Liver (tissue), 9 donors: ENCODE data around the gene SPATS2. TPM values are rescaled to one million over a fixed set of nuclear protein-coding genes. Genes with fewer than 3 reads are reported as not detected.

Source experiments
- DNase-seq: peaks from one replicate; pipeline ENCODE4 v3.0.0-alpha.2; 2017; ENCODE audit warnings: low spot score
- H3K27ac ChIP-seq, 2 donors: one replicate each; pipeline ENCODE4 v1.7.0; 2013; ENCODE audit warnings: inconsistent platforms in 2 of 2, low read length in 2 of 2, control low read depth in 1 of 2, low read depth in 1 of 2, mild to moderate bottlenecking in 1 of 2
- H3K27me3 ChIP-seq, 4 donors: one replicate each; pipeline versions ENCODE4 v1.6.1 to v1.7.0; 2013; ENCODE audit warnings: low read length in 3 of 4, inconsistent platforms in 1 of 4, mild to moderate bottlenecking in 1 of 4, moderate library complexity in 1 of 4; ENCODE audit not compliant: control insufficient read depth in 4 of 4, insufficient read depth in 4 of 4
- H3K36me3 ChIP-seq, 4 donors: one replicate each; pipeline versions ENCODE4 v1.6.1 to v1.7.0; 2013; ENCODE audit warnings: low read length in 3 of 4, mild to moderate bottlenecking in 3 of 4, low read depth in 1 of 4, moderate library complexity in 1 of 4; ENCODE audit not compliant: control insufficient read depth in 4 of 4, insufficient read depth in 3 of 4
- H3K4me1 ChIP-seq, 4 donors: one replicate each; pipeline versions ENCODE4 v1.6.1 to v1.7.0; 2013; ENCODE audit warnings: low read length in 3 of 4, mild to moderate bottlenecking in 3 of 4, moderate library complexity in 1 of 4; ENCODE audit not compliant: control insufficient read depth in 4 of 4, insufficient read depth in 4 of 4
- H3K4me3 ChIP-seq, 3 donors: one replicate each; pipeline versions ENCODE4 v1.6.1 to v1.7.0; 2013; ENCODE audit warnings: low read length in 3 of 3, control low read depth in 1 of 3, low read depth in 1 of 3, mild to moderate bottlenecking in 1 of 3
- H3K9ac ChIP-seq, 2 donors: one replicate each; pipeline ENCODE4 v1.7.0; 2013; ENCODE audit warnings: low read length in 2 of 2, mild to moderate bottlenecking in 2 of 2, moderate library complexity in 2 of 2, control low read depth in 1 of 2, low read depth in 1 of 2
- H3K9me3 ChIP-seq, 4 donors: one replicate each; pipeline versions ENCODE4 v1.6.1 to v1.7.0; 2013; ENCODE audit warnings: low read length in 3 of 4; ENCODE audit not compliant: control insufficient read depth in 4 of 4
- CTCF ChIP-seq: fragments of 150-350 bp; IDR thresholded peaks from 2 replicates; pipeline ENCODE4 v1.5.1; 2017; ENCODE audit warnings: improper control_type of control experiment, low read depth, low read length; ENCODE audit not compliant: missing input control
- EGR1 ChIP-seq, 2 donors: IDR thresholded peaks; 2 replicates each; pipeline ENCODE4 v1.6.1; 2016 to 2018; ENCODE audit warnings: antibody characterized with exemption in 2 of 2, low read depth in 2 of 2
- FOXA2 ChIP-seq: IDR thresholded peaks from 2 replicates; pipeline ENCODE4 v1.6.1; 2016; ENCODE audit warnings: antibody characterized with exemption
- HNF4A ChIP-seq, 2 donors: conservative IDR thresholded peaks; 2 replicates each; pipeline ENCODE4 v1.6.1; 2016; ENCODE audit warnings: antibody characterized with exemption in 2 of 2, mild to moderate bottlenecking in 2 of 2
- JUND ChIP-seq, 2 donors: IDR thresholded peaks; 2 replicates each; pipeline ENCODE4 v1.6.1; 2016; ENCODE audit warnings: antibody characterized with exemption in 2 of 2
- MAX ChIP-seq: IDR thresholded peaks from 2 replicates; pipeline ENCODE4 v1.6.1; 2016; ENCODE audit warnings: antibody characterized with exemption
- NR2F2 ChIP-seq: IDR thresholded peaks from 2 replicates; pipeline ENCODE4 v1.6.1; 2016; ENCODE audit warnings: antibody characterized with exemption
- TAF1 ChIP-seq: conservative IDR thresholded peaks from 2 replicates; pipeline ENCODE4 v1.6.1; 2016; ENCODE audit warnings: antibody characterized with exemption, mild to moderate bottlenecking
- ZBTB33 ChIP-seq: IDR thresholded peaks from 2 replicates; pipeline ENCODE4 v1.6.1; 2016; ENCODE audit warnings: antibody characterized with exemption
- WGBS: extraction: QIAGEN DNeasy Blood & Tissue Kit; methylation state at CpG from one replicate; pipeline ENCODE4 v1.1.7; 2013; 5-methylcytosine and 5-hydroxymethylcytosine counted together
- polyA plus RNA-seq, 2 donors: library from polyadenylated mRNA; stranded (reverse) in 1 of 2; unstranded in 1 of 2; fragments of 200-250 nt in 1 of 2; fragments of >200 nt in 1 of 2; fragmentation: Nextera tagmentation in 1 of 2; extraction: Ambion mirVana in 1 of 2; gene quantifications; one replicate each; pipeline versions ENCODE4 v1.2.1 to v1.2.3, GENCODE V29; 2013 to 2015
- total RNA-seq, 2 donors: library from RNA; depleted of rRNA; stranded (reverse); fragments of >200 nt; gene quantifications; one replicate each; pipeline ENCODE4 v1.2.3, GENCODE V29; 2014
- donor health status: healthy.
- donor health status: healthy.
- donor health status: healthy.
- donor health status: healthy.
- donor health status: healthy.

The SPATS2 gene
- total and polyA plus RNA-seq, 4 donors, result 2.4 to 5.2 (median 4.5) TPM

GRCh38 chr12:49543221-49543913 is 176.1 kb downstream of the SPATS2 start:
- H3K36me3 ChIP-seq, result no peaks in the 10 kb centered on the region
- WGBS, result 52% methylated on average over 20 of the region's 20 CpGs
- no peak overlapping the region for H3K4me3 ChIP-seq
- H3K9ac ChIP-seq, result no peak overlapping the region
- H3K4me1 ChIP-seq, result peaks cover 0 to 5% (median 1%) of the 10 kb centered on the region in 4 donors
- H3K27ac ChIP-seq, result no peak overlapping the region
- H3K9me3 ChIP-seq, result no peaks in the 10 kb centered on the region
- DNase-seq, result no peak
- H3K27me3 ChIP-seq, result peaks cover 0 to 4% (median 2%) of the 10 kb centered on the region in 4 donors
- no peak for TF ChIP-seq JUND (IDR thresholded peaks at IDR 0.05)
- TF ChIP-seq TAF1, result no peak
- TF ChIP-seq CTCF, result no peak
- no peak for TF ChIP-seq ZBTB33
- TF ChIP-seq MAX, result no peak

- Histone ChIP-seq H3K27me3 (peaks cover 0 to 4% (median 3%) of the 10 kb centered on the region in 4 donors), H3K36me3 (no peaks in the 10 kb centered on the region), H3K9me3 (no peaks in the 10 kb centered on the region), H3K27ac (no peak overlapping the region), H3K4me3 (no peak overlapping the region), H3K9ac (no peak overlapping the region), H3K4me1 (peaks cover 0 to 7% (median 4%) of the 10 kb centered on the region in 4 donors)
- TF ChIP-seq NR2F2, result no peak
- TF ChIP-seq MAX, result no peak
- no peak for TF ChIP-seq HNF4A (conservative IDR thresholded peaks at IDR 0.05)
- no peak for TF ChIP-seq EGR1 (IDR thresholded peaks at IDR 0.05; ENCODE audit: low read depth in 2 of 2)
- no peak for TF ChIP-seq ZBTB33
- TF ChIP-seq FOXA2, result no peak
- 30% methylated on average over 39 of the region's 39 CpGs for WGBS
- DNase-seq, result no peak
Measured at GRCh38 chr12:49543914-49544815, 176.9 kb downstream of the SPATS2 start.
